Activated CD8-positive, alpha-beta T cell treated with anti-CD3 and anti-CD28 coated beads, Interleukin-2, amount 10 ng/mL, durations not matched to agents 7 days and 5 days (primary cell): ENCODE results near the gene SGCB. TPM values are rescaled to one million over a fixed set of nuclear protein-coding genes. Genes with fewer than 3 reads are reported as not detected.

Experiments used
- ATAC-seq: fragments of 150-1000 bp; cut with Tn5 transposase; one replicate; pipeline ENCODE4 v1.10.0; 2021; ENCODE audit warnings: moderate library complexity
- CTCF ChIA-PET: fragments of 350-600 bp; sonication (Branson Sonifier 250); formaldehyde crosslinking; loops from one replicate; lab custom pipeline; 2021; ENCODE audit warnings: antibody characterized with exemption; lab: Charles Lee
- POLR2A ChIA-PET: fragments of 350-600 bp; sonication (Branson Sonifier 250); formaldehyde crosslinking; loops from one replicate; lab custom pipeline; 2021; ENCODE audit warnings: antibody characterized with exemption; lab: Charles Lee
- DNase-seq: peaks from one replicate; pipeline ENCODE4 v3.0.0-alpha.2; 2020
- H3K27ac Mint-ChIP-seq: one replicate; pipeline ENCODE4 v1.8.0; 2021; ENCODE audit warnings: mild to moderate bottlenecking, mixed read lengths
- H3K27me3 Mint-ChIP-seq: one replicate; pipeline ENCODE4 v1.8.0; 2021; ENCODE audit warnings: low read depth, mixed read lengths
- H3K36me3 Mint-ChIP-seq: one replicate; pipeline ENCODE4 v1.8.0; 2021; ENCODE audit warnings: low read depth, mixed read lengths
- H3K4me1 Mint-ChIP-seq: one replicate; pipeline ENCODE4 v1.8.0; 2021; ENCODE audit warnings: low read depth, mixed read lengths
- H3K4me3 Mint-ChIP-seq: one replicate; pipeline ENCODE4 v1.8.0; 2021; ENCODE audit warnings: mild to moderate bottlenecking, mixed read lengths
- H3K9me3 Mint-ChIP-seq: one replicate; pipeline ENCODE4 v1.8.0; 2022; ENCODE audit warnings: mixed read lengths; ENCODE audit not compliant: insufficient read depth
- total RNA-seq, 2 experiments: library from RNA; stranded (reverse); gene quantifications; one replicate each; pipeline ENCODE4 v1.2.3, GENCODE V29; 2021

SGCB gene
- total RNA-seq, 2 experiments from 2014 or later: 8.1 to 13.0 TPM

- CTCF ChIA-PET: no interaction called here
- DNase-seq: no peak
- H3K27ac Mint-ChIP-seq: no peak overlapping the region
- H3K36me3 Mint-ChIP-seq: no peaks in the 10 kb centered on the region
- POLR2A ChIA-PET: no interaction called here
- no peak for ATAC-seq
- no peak overlapping the region for H3K4me3 Mint-ChIP-seq
- H3K9me3 Mint-ChIP-seq: no peaks in the 10 kb centered on the region
- no peaks in the 10 kb centered on the region for H3K4me1 Mint-ChIP-seq
- H3K27me3 Mint-ChIP-seq: no peaks in the 10 kb centered on the region
Observed at GRCh38 chr4:52016981-52017380, 21.1 kb downstream of the SGCB start.

GRCh38 chr4:52015366-52015765 lies 22.7 kb downstream of the SGCB start:
- Mint-ChIP-seq H3K9me3 (no peaks in the 10 kb centered on the region), H3K4me3 (no peak overlapping the region), H3K36me3 (no peaks in the 10 kb centered on the region), H3K4me1 (no peaks in the 10 kb centered on the region), H3K27me3 (no peaks in the 10 kb centered on the region), H3K27ac (no peak overlapping the region)
- CTCF ChIA-PET: interaction anchor here (1.2 kb wide), 1 partner anchor 105 kb away, joined by 3 read pairs; no protein-coding TSS in a partner anchor
- POLR2A ChIA-PET: no interaction called here
- no peak for ATAC-seq
- no peak for DNase-seq

- POLR2A ChIA-PET: no interaction called here
- Mint-ChIP-seq H3K36me3 (no peaks in the 10 kb centered on the region), H3K9me3 (no peaks in the 10 kb centered on the region), H3K4me1 (no peaks in the 10 kb centered on the region), H3K27ac (no peak overlapping the region), H3K27me3 (no peaks in the 10 kb centered on the region), H3K4me3 (no peak overlapping the region)
- ATAC-seq (no peak), DNase-seq (no peak)
- CTCF ChIA-PET: interaction anchor here (1.2 kb wide), 1 partner anchor 105 kb away, joined by 3 read pairs; no protein-coding TSS in a partner anchor
Observed at GRCh38 chr4:52014903-52015302, 23.2 kb downstream of the SGCB start.

- H3K27ac Mint-ChIP-seq: no peak overlapping the region
- ChIA-PET POLR2A (no interaction called here), CTCF (no interaction called here)
- ATAC-seq (no peak), DNase-seq (no peak)
- H3K27me3 Mint-ChIP-seq: no peaks in the 10 kb centered on the region
- H3K4me3 Mint-ChIP-seq: no peak overlapping the region
- H3K9me3 Mint-ChIP-seq: no peaks in the 10 kb centered on the region
- no peaks in the 10 kb centered on the region for H3K36me3 Mint-ChIP-seq
- no peaks in the 10 kb centered on the region for H3K4me1 Mint-ChIP-seq
Observed at GRCh38 chr4:52012651-52013050, 25.4 kb downstream of the SGCB start.

- ChIA-PET CTCF (no interaction called here), POLR2A (no interaction called here)
- H3K27ac Mint-ChIP-seq: no peak overlapping the region
- ATAC-seq (no peak), DNase-seq (no peak)
- H3K27me3 Mint-ChIP-seq: no peaks in the 10 kb centered on the region
- H3K36me3 Mint-ChIP-seq: no peaks in the 10 kb centered on the region
- no peak overlapping the region for H3K4me3 Mint-ChIP-seq
- no peaks in the 10 kb centered on the region for H3K9me3 Mint-ChIP-seq
- H3K4me1 Mint-ChIP-seq: no peaks in the 10 kb centered on the region
Observed at GRCh38 chr4:52010986-52011385, 27.1 kb downstream of the SGCB start.

- H3K27ac Mint-ChIP-seq: no peak overlapping the region
- ChIA-PET POLR2A (no interaction called here), CTCF (no interaction called here)
- no peaks in the 10 kb centered on the region for H3K36me3 Mint-ChIP-seq
- no peak for DNase-seq
- no peaks in the 10 kb centered on the region for H3K27me3 Mint-ChIP-seq
- no peaks in the 10 kb centered on the region for H3K4me1 Mint-ChIP-seq
- H3K4me3 Mint-ChIP-seq: no peak overlapping the region
- no peaks in the 10 kb centered on the region for H3K9me3 Mint-ChIP-seq
- ATAC-seq: no peak
Observed at GRCh38 chr4:52006887-52007286, 31.2 kb downstream of the SGCB start.

- H3K4me3 Mint-ChIP-seq: no peak overlapping the region
- no peaks in the 10 kb centered on the region for H3K27me3 Mint-ChIP-seq
- CTCF ChIA-PET: interaction anchor here (1.4 kb wide), 1 partner anchor 110 kb away, joined by 3 read pairs; no protein-coding TSS in a partner anchor
- ATAC-seq (no peak), DNase-seq (no peak)
- POLR2A ChIA-PET: no interaction called here
- H3K9me3 Mint-ChIP-seq: no peaks in the 10 kb centered on the region
- no peaks in the 10 kb centered on the region for H3K36me3 Mint-ChIP-seq
- H3K27ac Mint-ChIP-seq: no peak overlapping the region
- no peaks in the 10 kb centered on the region for H3K4me1 Mint-ChIP-seq
Observed at GRCh38 chr4:52005604-52006273, 32.4 kb downstream of the SGCB start.

- no peak overlapping the region for H3K27ac Mint-ChIP-seq
- H3K27me3 Mint-ChIP-seq: no peaks in the 10 kb centered on the region
- no peak for ATAC-seq
- ChIA-PET CTCF (interaction anchor here (1.4 kb wide), 1 partner anchor 108 kb away, joined by 3 read pairs; no protein-coding TSS in a partner anchor), POLR2A (no interaction called here)
- H3K4me1 Mint-ChIP-seq: no peaks in the 10 kb centered on the region
- no peaks in the 10 kb centered on the region for H3K36me3 Mint-ChIP-seq
- no peak overlapping the region for H3K4me3 Mint-ChIP-seq
- H3K9me3 Mint-ChIP-seq: no peaks in the 10 kb centered on the region
- no peak for DNase-seq
Observed at GRCh38 chr4:52004414-52004813, 33.7 kb downstream of the SGCB start.

- Mint-ChIP-seq H3K9me3 (no peaks in the 10 kb centered on the region), H3K36me3 (no peaks in the 10 kb centered on the region), H3K4me1 (no peaks in the 10 kb centered on the region), H3K27ac (no peak overlapping the region), H3K4me3 (no peak overlapping the region), H3K27me3 (no peaks in the 10 kb centered on the region)
- no peak for DNase-seq
- CTCF ChIA-PET: no interaction called here
- POLR2A ChIA-PET: no interaction called here
- ATAC-seq: no peak
Observed at GRCh38 chr4:52001616-52002015, 36.5 kb downstream of the SGCB start.

- Mint-ChIP-seq H3K9me3 (no peaks in the 10 kb centered on the region), H3K27ac (no peak overlapping the region), H3K4me1 (no peaks in the 10 kb centered on the region), H3K27me3 (no peaks in the 10 kb centered on the region), H3K4me3 (no peak overlapping the region), H3K36me3 (no peaks in the 10 kb centered on the region)
- DNase-seq: no peak
- no peak for ATAC-seq
- ChIA-PET CTCF (no interaction called here), POLR2A (no interaction called here)
Observed at GRCh38 chr4:51999250-51999649, 38.8 kb downstream of the SGCB start.

GRCh38 chr4:51998837-51999236 lies 39.3 kb downstream of the SGCB start:
- CTCF ChIA-PET: no interaction called here
- POLR2A ChIA-PET: no interaction called here
- Mint-ChIP-seq H3K4me1 (no peaks in the 10 kb centered on the region), H3K36me3 (no peaks in the 10 kb centered on the region), H3K9me3 (no peaks in the 10 kb centered on the region), H3K27ac (no peak overlapping the region), H3K27me3 (no peaks in the 10 kb centered on the region), H3K4me3 (no peak overlapping the region)
- ATAC-seq (no peak), DNase-seq (no peak)

- POLR2A ChIA-PET: no interaction called here
- no peaks in the 10 kb centered on the region for H3K27me3 Mint-ChIP-seq
- no peaks in the 10 kb centered on the region for H3K36me3 Mint-ChIP-seq
- no peaks in the 10 kb centered on the region for H3K4me1 Mint-ChIP-seq
- DNase-seq (no peak), ATAC-seq (no peak)
- no peak overlapping the region for H3K27ac Mint-ChIP-seq
- H3K4me3 Mint-ChIP-seq: no peak overlapping the region
- no peaks in the 10 kb centered on the region for H3K9me3 Mint-ChIP-seq
- CTCF ChIA-PET: no interaction called here
Observed at GRCh38 chr4:51997647-51998046, 40.5 kb downstream of the SGCB start.
